HepG2 (cell line): ENCODE measurements around the gene NOL4L. TPM values are rescaled to one million over a fixed set of nuclear protein-coding genes. Genes with fewer than 3 reads are reported as not detected.

Experiments used
- ATAC-seq: fragments of 200-7000 bp; cut with Tn5 transposase; 3 replicates; pipeline ENCODE4 v1.9.1; 2020; ENCODE audit warnings: mild to moderate bottlenecking, moderate library complexity
- BruUV-seq: library from RNA; stranded (reverse); fragments of 400-500 nt; replicated peaks from 2 replicates; lab custom pipeline; 2021; lab: Mats Ljungman, UMichigan
- CTCF ChIA-PET: fragments of 300-600 bp; formaldehyde crosslinking; extraction: SDS; loops from one replicate; lab custom pipeline; 2021; ENCODE audit warnings: low total read pairs, inconsistent platforms, low intra/inter-chr PET ratio; lab: Yijun Ruan, JAX
- POLR2A ChIA-PET: fragments of 350-600 bp; sonication (Branson Sonifier 250); formaldehyde crosslinking; loops from one replicate; lab custom pipeline; 2020; ENCODE audit warnings: antibody characterized with exemption, inconsistent platforms; lab: Yijun Ruan, JAX
- DNase-seq: peaks from one replicate; pipeline ENCODE4 v3.0.0-alpha.2; 2015; ENCODE audit warnings: low spot score
- FAIRE-seq: peaks from 3 replicates; lab custom pipeline; 2011; peaks lifted over from hg19 to GRCh38; lab: Jason Lieb, UNC
- H2AFZ ChIP-seq: one replicate; pipeline ENCODE4 v1.6.1; 2011; ENCODE audit warnings: low read length, inconsistent platforms
- H3K27ac ChIP-seq: fragments of 300-600 bp; 3 replicates; pipeline ENCODE4 v1.8.0; 2011; ENCODE audit warnings: mixed run types, mild to moderate bottlenecking, mixed read lengths, low read length, inconsistent platforms; ENCODE audit not compliant: insufficient read depth; ENCODE audit errors: extremely low read length
- H3K27me3 ChIP-seq, 2 experiments: fragments of 200-600 bp in 1 of 2; 2 replicates in 1 of 2; 3 replicates in 1 of 2; pipeline versions ENCODE4 v1.6.0 to v1.8.0; 2011; ENCODE audit warnings: low read length in 2 of 2, mild to moderate bottlenecking in 2 of 2, moderate library complexity in 2 of 2, inconsistent platforms in 1 of 2; ENCODE audit not compliant: insufficient read depth in 2 of 2, control insufficient read depth in 1 of 2
- H3K36me3 ChIP-seq, 2 experiments: fragments of 200-600 bp in 1 of 2; replicated peaks in 1 of 2; 2 replicates in 1 of 2; 3 replicates in 1 of 2; pipeline versions ENCODE4 v1.5.1 to v1.8.0; 2011; ENCODE audit warnings: low read length in 2 of 2, inconsistent platforms in 1 of 2; ENCODE audit not compliant: insufficient read depth in 2 of 2, control insufficient read depth in 1 of 2
- H3K4me1 ChIP-seq: 2 replicates; pipeline ENCODE4 v1.5.1; 2012; ENCODE audit warnings: low read length, inconsistent platforms; ENCODE audit not compliant: insufficient read depth
- H3K4me2 ChIP-seq: 2 replicates; pipeline ENCODE4 v1.6.0; 2011; ENCODE audit warnings: low read depth, low read length, inconsistent platforms
- H3K4me3 ChIP-seq, 3 experiments: fragments of 200-600 bp in 1 of 3; sonication (generic), shearing (Covaris generic) in 1 of 3; replicated peaks in 1 of 3; 2 replicates each; pipeline ENCODE4 v1.5.1; 2011 to 2016; ENCODE audit warnings: low read length in 3 of 3, inconsistent platforms in 2 of 3, low read depth in 2 of 3, mild to moderate bottlenecking in 2 of 3, control low read depth in 1 of 3, mixed read lengths in 1 of 3; ENCODE audit not compliant: insufficient read depth in 1 of 3
- H3K79me2 ChIP-seq: one replicate; pipeline ENCODE4 v1.6.1; 2011; ENCODE audit warnings: low read length, inconsistent platforms; ENCODE audit not compliant: insufficient read depth
- H3K9ac ChIP-seq: 2 replicates; pipeline ENCODE4 v1.6.0; 2011; ENCODE audit warnings: mild to moderate bottlenecking, low read depth, low read length, inconsistent platforms; ENCODE audit not compliant: insufficient read depth
- H3K9me3 ChIP-seq: 2 replicates; pipeline ENCODE4 v1.5.1; 2012; ENCODE audit warnings: mild to moderate bottlenecking, low read length
- H4K20me1 ChIP-seq: 2 replicates; pipeline ENCODE4 v1.6.0; 2011; ENCODE audit warnings: inconsistent platforms, mild to moderate bottlenecking, low read length, moderate library complexity; ENCODE audit not compliant: insufficient read depth
- IKZF1 ChIP-seq: fragments of 450-650 bp; IDR thresholded peaks from 2 replicates; pipeline ENCODE4 v1.7.1; 2016
- ZSCAN21 ChIP-seq: sonication (generic); formaldehyde crosslinking; IDR thresholded peaks from 2 replicates; pipeline ENCODE4 v1.8.0; 2022; ENCODE audit warnings: mild to moderate bottlenecking, missing genetic modification reagents, moderate library complexity, borderline replicate concordance
- WGBS: methylation state at CpG from one replicate; pipeline ENCODE4 v1.1.6; 2017; ENCODE audit warnings: low lambda C conversion rate; 5-methylcytosine and 5-hydroxymethylcytosine counted together
- in situ Hi-C: cut with HindIII; loops from 2 replicates; pipeline ENCODE4 v1.10.0; 2017; ENCODE audit warnings: low pct_unique_long_range_greater_than_20kb; ENCODE audit not compliant: extremely low pct_ligation_motif_present
- intact Hi-C: fragments of 100-400 bp; cut with micrococcal nuclease; formaldehyde crosslinking; loops from one replicate; pipeline ENCODE4 v1.10.0; 2022; ENCODE audit not compliant: unreplicated experiment
- polyA plus RNA-seq, 8 experiments: library from polyadenylated mRNA; depleted of rRNA in 3 of 8; stranded (reverse) in 7 of 8; unstranded in 1 of 8; fragments of >200 nt; fragmentation: Illumina TruSeq in 4 of 8; extraction: Trizol in 4 of 8; gene quantifications; 2 replicates each; pipeline versions ENCODE4 v1.2.1 to v1.2.3, GENCODE V29; 2011 to 2016; ENCODE audit warnings: low read depth in 4 of 8, missing spikeins in 1 of 8, mixed read lengths in 1 of 8; ENCODE audit not compliant: insufficient read depth in 1 of 8
- total RNA-seq, 5 experiments: library from RNA; depleted of rRNA; stranded (reverse); fragments of >200 nt; fragmentation: Illumina TruSeq; extraction: Trizol; gene quantifications; 2 replicates each; pipeline ENCODE4 v1.2.3, GENCODE V29; 2016; ENCODE audit warnings: low read depth in 1 of 5
- TF ChIP-seq, protein P1 (sequence below): sonication (generic); formaldehyde crosslinking; IDR thresholded peaks from 2 replicates; pipeline ENCODE4 v1.8.0; 2022; ENCODE audit warnings: missing genetic modification reagents, mild to moderate bottlenecking, moderate library complexity, borderline replicate concordance
- TF ChIP-seq, protein P2 (sequence below), 2 experiments: IDR thresholded peaks; 2 replicates each; pipeline ENCODE4 v1.6.1; 2011 to 2012; ENCODE audit warnings: low read length in 2 of 2, borderline replicate concordance in 1 of 2, low read depth in 1 of 2, mild to moderate bottlenecking in 1 of 2, moderate library complexity in 1 of 2

Gene NOL4L
- total and polyA plus RNA-seq, 2 of the 13 experiments (the other 11 are each of a cell fraction or from before 2014, with no cell fraction given): 16.6 to 35.4 TPM

DNA sequence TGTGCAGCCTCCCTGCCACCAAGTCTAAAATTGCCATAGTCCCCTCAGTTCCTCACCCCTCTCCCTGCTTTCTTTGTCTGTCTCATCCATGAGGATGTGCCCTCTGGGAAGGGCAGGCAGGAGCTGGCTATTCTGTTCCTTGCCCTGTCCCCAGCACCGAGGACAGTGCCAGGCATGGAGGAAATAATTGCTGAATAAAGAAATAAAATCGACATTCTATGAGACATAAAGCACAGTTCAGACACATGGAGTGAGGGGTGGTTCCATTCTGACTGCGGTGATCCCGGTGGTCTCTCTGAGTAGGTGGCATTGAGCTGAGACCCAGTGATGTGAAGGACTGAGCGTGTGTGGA is 23.5 kb upstream of the NOL4L start:
- in situ Hi-C loops (no loop called here), intact Hi-C loops (no loop called here)
- FAIRE-seq (peak; percentile 18), DNase-seq (no peak), ATAC-seq (no peak; the same call in 2 of the 3 replicates)
- no peak overlapping the region for H3K27ac ChIP-seq
- no peaks in the 10 kb centered on the region for H3K36me3 ChIP-seq
- H3K79me2 ChIP-seq: no peaks in the 10 kb centered on the region
- TF ChIP-seq IKZF1 (no peak), ZSCAN21 (CRISPR knock-in tag) (0 out of 2 replicates have a peak, but pooled peaks have one; percentile 28)
- TF ChIP-seq, protein P1, sequence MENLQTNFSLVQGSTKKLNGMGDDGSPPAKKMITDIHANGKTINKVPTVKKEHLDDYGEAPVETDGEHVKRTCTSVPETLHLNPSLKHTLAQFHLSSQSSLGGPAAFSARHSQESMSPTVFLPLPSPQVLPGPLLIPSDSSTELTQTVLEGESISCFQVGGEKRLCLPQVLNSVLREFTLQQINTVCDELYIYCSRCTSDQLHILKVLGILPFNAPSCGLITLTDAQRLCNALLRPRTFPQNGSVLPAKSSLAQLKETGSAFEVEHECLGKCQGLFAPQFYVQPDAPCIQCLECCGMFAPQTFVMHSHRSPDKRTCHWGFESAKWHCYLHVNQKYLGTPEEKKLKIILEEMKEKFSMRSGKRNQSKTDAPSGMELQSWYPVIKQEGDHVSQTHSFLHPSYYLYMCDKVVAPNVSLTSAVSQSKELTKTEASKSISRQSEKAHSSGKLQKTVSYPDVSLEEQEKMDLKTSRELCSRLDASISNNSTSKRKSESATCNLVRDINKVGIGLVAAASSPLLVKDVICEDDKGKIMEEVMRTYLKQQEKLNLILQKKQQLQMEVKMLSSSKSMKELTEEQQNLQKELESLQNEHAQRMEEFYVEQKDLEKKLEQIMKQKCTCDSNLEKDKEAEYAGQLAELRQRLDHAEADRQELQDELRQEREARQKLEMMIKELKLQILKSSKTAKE (CRISPR knock-in tag): 0 out of 2 replicates have a peak, but pooled peaks have one; percentile 21
- TF ChIP-seq, protein P2, sequence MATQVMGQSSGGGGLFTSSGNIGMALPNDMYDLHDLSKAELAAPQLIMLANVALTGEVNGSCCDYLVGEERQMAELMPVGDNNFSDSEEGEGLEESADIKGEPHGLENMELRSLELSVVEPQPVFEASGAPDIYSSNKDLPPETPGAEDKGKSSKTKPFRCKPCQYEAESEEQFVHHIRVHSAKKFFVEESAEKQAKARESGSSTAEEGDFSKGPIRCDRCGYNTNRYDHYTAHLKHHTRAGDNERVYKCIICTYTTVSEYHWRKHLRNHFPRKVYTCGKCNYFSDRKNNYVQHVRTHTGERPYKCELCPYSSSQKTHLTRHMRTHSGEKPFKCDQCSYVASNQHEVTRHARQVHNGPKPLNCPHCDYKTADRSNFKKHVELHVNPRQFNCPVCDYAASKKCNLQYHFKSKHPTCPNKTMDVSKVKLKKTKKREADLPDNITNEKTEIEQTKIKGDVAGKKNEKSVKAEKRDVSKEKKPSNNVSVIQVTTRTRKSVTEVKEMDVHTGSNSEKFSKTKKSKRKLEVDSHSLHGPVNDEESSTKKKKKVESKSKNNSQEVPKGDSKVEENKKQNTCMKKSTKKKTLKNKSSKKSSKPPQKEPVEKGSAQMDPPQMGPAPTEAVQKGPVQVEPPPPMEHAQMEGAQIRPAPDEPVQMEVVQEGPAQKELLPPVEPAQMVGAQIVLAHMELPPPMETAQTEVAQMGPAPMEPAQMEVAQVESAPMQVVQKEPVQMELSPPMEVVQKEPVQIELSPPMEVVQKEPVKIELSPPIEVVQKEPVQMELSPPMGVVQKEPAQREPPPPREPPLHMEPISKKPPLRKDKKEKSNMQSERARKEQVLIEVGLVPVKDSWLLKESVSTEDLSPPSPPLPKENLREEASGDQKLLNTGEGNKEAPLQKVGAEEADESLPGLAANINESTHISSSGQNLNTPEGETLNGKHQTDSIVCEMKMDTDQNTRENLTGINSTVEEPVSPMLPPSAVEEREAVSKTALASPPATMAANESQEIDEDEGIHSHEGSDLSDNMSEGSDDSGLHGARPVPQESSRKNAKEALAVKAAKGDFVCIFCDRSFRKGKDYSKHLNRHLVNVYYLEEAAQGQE (IDR thresholded peaks at IDR 0.05; ENCODE audit: borderline replicate concordance in 1 of 2, low read depth in 1 of 2, low read length in 2 of 2): peak in 1 of 2 experiments; percentile 76; a peak in 1 of 4 replicates
- H3K4me2 ChIP-seq: peak overlapping the region; percentile 10; the same call in 1 of the 2 replicates
- H3K9ac ChIP-seq: no peak overlapping the region
- BruUV-seq: no TSS peak
- WGBS: 30% methylated on average over 5 of the region's 5 CpGs
- ChIA-PET POLR2A (interaction anchor here (0.9 to 1.4 kb wide), 2 partner anchors 17 to 86 kb away, joined by 3 read pairs; no protein-coding TSS in a partner anchor), CTCF (no interaction called here)
- no peak overlapping the region for H3K4me3 ChIP-seq
- no peaks in the 10 kb centered on the region for H3K9me3 ChIP-seq
- H2AFZ ChIP-seq: no peak overlapping the region
- peaks cover 36 to 88% of the 10 kb centered on the region in 2 experiments for H3K27me3 ChIP-seq
- no peaks in the 10 kb centered on the region for H4K20me1 ChIP-seq
- peaks cover 62% of the 10 kb centered on the region for H3K4me1 ChIP-seq
